WTC11 (cell line): ENCODE data around the gene SERPINE2. TPM values are rescaled to one million over a fixed set of nuclear protein-coding genes. Genes with fewer than 3 reads are reported as not detected.

Source experiments
- ATAC-seq: fragments of 200-7000 bp; cut with Tn5 transposase; 2 replicates; pipeline ENCODE4 v1.10.0; 2021; ENCODE audit warnings: mild to moderate bottlenecking, moderate library complexity
- CTCF ChIA-PET: fragments of 300-600 bp; sonication (Branson Sonifier 250); formaldehyde crosslinking; loops from one replicate; lab custom pipeline; 2021; ENCODE audit warnings: antibody characterized with exemption; lab: Charles Lee
- POLR2A ChIA-PET: fragments of 350-600 bp; sonication (Branson Sonifier 250); formaldehyde crosslinking; loops from one replicate; lab custom pipeline; 2021; ENCODE audit warnings: antibody characterized with exemption; lab: Charles Lee
- DNase-seq: peaks from one replicate; pipeline ENCODE4 v3.0.0; 2021; ENCODE audit warnings: low spot score
- H3K27ac Mint-ChIP-seq: 2 replicates; pipeline ENCODE4 v1.8.0; 2021; ENCODE audit warnings: mixed read lengths
- H3K27me3 Mint-ChIP-seq: 2 replicates; pipeline ENCODE4 v1.8.0; 2021; ENCODE audit warnings: low read depth, mild to moderate bottlenecking, moderate library complexity, mixed read lengths
- H3K36me3 Mint-ChIP-seq: 2 replicates; pipeline ENCODE4 v1.8.0; 2021; ENCODE audit warnings: mixed read lengths
- H3K4me1 Mint-ChIP-seq: 2 replicates; pipeline ENCODE4 v1.8.0; 2022; ENCODE audit warnings: mixed read lengths
- H3K4me3 Mint-ChIP-seq: 2 replicates; pipeline ENCODE4 v1.8.0; 2021; ENCODE audit warnings: mild to moderate bottlenecking, moderate library complexity, mixed read lengths
- H3K9me3 Mint-ChIP-seq: 2 replicates; pipeline ENCODE4 v1.8.0; 2021; ENCODE audit warnings: mixed read lengths
- CREM ChIP-seq: sonication (generic); formaldehyde crosslinking; IDR thresholded peaks from 2 replicates; pipeline ENCODE4 v1.8.1; 2022; ENCODE audit warnings: mild to moderate bottlenecking, missing genetic modification reagents, moderate library complexity
- ESRRA ChIP-seq: sonication (generic); formaldehyde crosslinking; IDR thresholded peaks from 2 replicates; pipeline ENCODE4 v1.8.1; 2022; ENCODE audit warnings: mild to moderate bottlenecking, missing genetic modification reagents, borderline replicate concordance
- FOXP1 ChIP-seq: sonication (generic); formaldehyde crosslinking; IDR thresholded peaks from 2 replicates; pipeline ENCODE4 v1.8.0; 2022; ENCODE audit warnings: missing genetic modification reagents, mild to moderate bottlenecking, moderate library complexity, borderline replicate concordance
- GTF2I ChIP-seq: fragments of 250-450 bp; sonication (Bioruptor Pico); conservative IDR thresholded peaks from 2 replicates; pipeline ENCODE4 v1.4.0; 2021; ENCODE audit warnings: mild to moderate bottlenecking
- JAZF1 ChIP-seq: fragments of 250-450 bp; sonication (Bioruptor Pico); IDR thresholded peaks from 2 replicates; pipeline ENCODE4 v1.9.0; 2021; ENCODE audit warnings: moderate library complexity, mild to moderate bottlenecking, inconsistent platforms
- NFATC4 ChIP-seq: fragments of 250-450 bp; sonication (Bioruptor Pico); IDR thresholded peaks from 2 replicates; pipeline ENCODE4 v1.9.0; 2021; ENCODE audit warnings: mild to moderate bottlenecking
- NFE2L1 ChIP-seq: sonication (generic); formaldehyde crosslinking; IDR thresholded peaks from 2 replicates; pipeline ENCODE4 v1.8.1; 2023; ENCODE audit warnings: missing genetic modification reagents
- NFYB ChIP-seq: sonication (generic); formaldehyde crosslinking; conservative IDR thresholded peaks from 2 replicates; pipeline ENCODE4 v1.8.0; 2022; ENCODE audit warnings: low read depth, missing genetic modification reagents
- NR1H2 ChIP-seq: sonication (generic); formaldehyde crosslinking; IDR thresholded peaks from 2 replicates; pipeline ENCODE4 v1.9.0; 2021; ENCODE audit warnings: mild to moderate bottlenecking, moderate library complexity, missing genetic modification reagents
- SMAD3 ChIP-seq: sonication (generic); formaldehyde crosslinking; IDR thresholded peaks from 2 replicates; pipeline ENCODE4 v1.8.0; 2022; ENCODE audit warnings: missing genetic modification reagents, mild to moderate bottlenecking, borderline replicate concordance
- SMAD4 ChIP-seq: sonication (generic); formaldehyde crosslinking; IDR thresholded peaks from 2 replicates; pipeline ENCODE4 v1.8.0; 2022; ENCODE audit warnings: mild to moderate bottlenecking, missing genetic modification reagents
- TCF7 ChIP-seq: sonication (generic); formaldehyde crosslinking; IDR thresholded peaks from 2 replicates; pipeline ENCODE4 v1.8.0; 2022; ENCODE audit warnings: mild to moderate bottlenecking, low read depth, missing genetic modification reagents, moderate library complexity
- ZNF138 ChIP-seq: sonication (generic); formaldehyde crosslinking; conservative IDR thresholded peaks from 2 replicates; pipeline ENCODE4 v1.8.1; 2022; ENCODE audit warnings: mild to moderate bottlenecking, moderate library complexity, missing genetic modification reagents
- total RNA-seq: library from RNA; stranded (reverse); gene quantifications from 3 replicates; pipeline ENCODE4 v1.2.3, GENCODE V29; 2021
- TF ChIP-seq, protein P1 (sequence below): fragments of 250-450 bp; sonication (Bioruptor Pico); IDR thresholded peaks from 2 replicates; pipeline ENCODE4 v1.9.0; 2021; ENCODE audit warnings: mild to moderate bottlenecking
- TF ChIP-seq, protein P2 (sequence below): sonication (generic); formaldehyde crosslinking; IDR thresholded peaks from 2 replicates; pipeline ENCODE4 v1.8.0; 2022; ENCODE audit warnings: mild to moderate bottlenecking, missing genetic modification reagents
- TF ChIP-seq, protein P3 (sequence below): sonication (generic); formaldehyde crosslinking; IDR thresholded peaks from 2 replicates; pipeline ENCODE4 v1.8.1; 2022; ENCODE audit warnings: mild to moderate bottlenecking, moderate library complexity, missing genetic modification reagents
- TF ChIP-seq, protein P4 (sequence below): fragments of 250-450 bp; sonication (Bioruptor Pico); conservative IDR thresholded peaks from 2 replicates; pipeline ENCODE4 v1.9.0; 2021; ENCODE audit warnings: mild to moderate bottlenecking
- TF ChIP-seq, protein P5 (sequence below): sonication (generic); formaldehyde crosslinking; IDR thresholded peaks from 2 replicates; pipeline ENCODE4 v1.8.0; 2022; ENCODE audit warnings: missing genetic modification reagents
- TF ChIP-seq, protein P6 (sequence below): sonication (generic); formaldehyde crosslinking; conservative IDR thresholded peaks from 2 replicates; pipeline ENCODE4 v1.8.1; 2023; ENCODE audit warnings: mild to moderate bottlenecking, low read depth, missing genetic modification reagents, moderate library complexity

SERPINE2 gene
- total RNA-seq, 1 experiment from 2014 or later, result 60.4 TPM

DNA sequence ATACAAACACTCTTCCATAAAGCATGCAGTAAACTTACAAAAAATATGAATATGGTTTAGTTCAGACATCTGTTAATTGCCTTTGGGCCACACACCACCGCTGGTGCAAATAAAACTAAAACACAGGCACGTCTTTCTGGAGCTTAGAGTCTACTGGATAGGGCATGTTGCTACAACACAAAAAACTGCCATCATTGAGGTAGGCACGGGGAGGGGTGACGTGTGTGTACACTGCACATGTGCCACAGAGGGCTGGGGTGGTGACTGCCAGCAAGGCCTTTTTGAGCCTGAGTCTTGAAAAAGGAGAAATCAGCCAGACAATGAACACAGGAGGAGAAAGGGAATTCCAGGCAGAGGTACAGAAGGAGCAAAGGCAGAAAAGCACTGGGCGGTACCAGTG is 5.1 kb downstream of the SERPINE2 start:
- Mint-ChIP-seq H3K4me1 (peaks cover 44% of the 10 kb centered on the region), H3K9me3 (peaks cover 4% of the 10 kb centered on the region; the same call in 1 of the 2 replicates), H3K27ac (no peak overlapping the region), H3K27me3 (peaks cover 19% of the 10 kb centered on the region), H3K36me3 (peaks cover 4% of the 10 kb centered on the region), H3K4me3 (no peak overlapping the region)
- ChIA-PET POLR2A (interaction anchor here (0.6 to 1.1 kb wide), 2 partner anchors 10 to 16 kb away, joined by 3 to 7 read pairs; no protein-coding TSS in a partner anchor), CTCF (no interaction called here)
- TF ChIP-seq, protein P1, sequence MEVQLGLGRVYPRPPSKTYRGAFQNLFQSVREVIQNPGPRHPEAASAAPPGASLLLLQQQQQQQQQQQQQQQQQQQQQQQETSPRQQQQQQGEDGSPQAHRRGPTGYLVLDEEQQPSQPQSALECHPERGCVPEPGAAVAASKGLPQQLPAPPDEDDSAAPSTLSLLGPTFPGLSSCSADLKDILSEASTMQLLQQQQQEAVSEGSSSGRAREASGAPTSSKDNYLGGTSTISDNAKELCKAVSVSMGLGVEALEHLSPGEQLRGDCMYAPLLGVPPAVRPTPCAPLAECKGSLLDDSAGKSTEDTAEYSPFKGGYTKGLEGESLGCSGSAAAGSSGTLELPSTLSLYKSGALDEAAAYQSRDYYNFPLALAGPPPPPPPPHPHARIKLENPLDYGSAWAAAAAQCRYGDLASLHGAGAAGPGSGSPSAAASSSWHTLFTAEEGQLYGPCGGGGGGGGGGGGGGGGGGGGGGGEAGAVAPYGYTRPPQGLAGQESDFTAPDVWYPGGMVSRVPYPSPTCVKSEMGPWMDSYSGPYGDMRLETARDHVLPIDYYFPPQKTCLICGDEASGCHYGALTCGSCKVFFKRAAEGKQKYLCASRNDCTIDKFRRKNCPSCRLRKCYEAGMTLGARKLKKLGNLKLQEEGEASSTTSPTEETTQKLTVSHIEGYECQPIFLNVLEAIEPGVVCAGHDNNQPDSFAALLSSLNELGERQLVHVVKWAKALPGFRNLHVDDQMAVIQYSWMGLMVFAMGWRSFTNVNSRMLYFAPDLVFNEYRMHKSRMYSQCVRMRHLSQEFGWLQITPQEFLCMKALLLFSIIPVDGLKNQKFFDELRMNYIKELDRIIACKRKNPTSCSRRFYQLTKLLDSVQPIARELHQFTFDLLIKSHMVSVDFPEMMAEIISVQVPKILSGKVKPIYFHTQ (CRISPR knock-in tag), result no peak
- TF ChIP-seq TCF7 (CRISPR knock-in tag), result no peak
- TF ChIP-seq, protein P2, sequence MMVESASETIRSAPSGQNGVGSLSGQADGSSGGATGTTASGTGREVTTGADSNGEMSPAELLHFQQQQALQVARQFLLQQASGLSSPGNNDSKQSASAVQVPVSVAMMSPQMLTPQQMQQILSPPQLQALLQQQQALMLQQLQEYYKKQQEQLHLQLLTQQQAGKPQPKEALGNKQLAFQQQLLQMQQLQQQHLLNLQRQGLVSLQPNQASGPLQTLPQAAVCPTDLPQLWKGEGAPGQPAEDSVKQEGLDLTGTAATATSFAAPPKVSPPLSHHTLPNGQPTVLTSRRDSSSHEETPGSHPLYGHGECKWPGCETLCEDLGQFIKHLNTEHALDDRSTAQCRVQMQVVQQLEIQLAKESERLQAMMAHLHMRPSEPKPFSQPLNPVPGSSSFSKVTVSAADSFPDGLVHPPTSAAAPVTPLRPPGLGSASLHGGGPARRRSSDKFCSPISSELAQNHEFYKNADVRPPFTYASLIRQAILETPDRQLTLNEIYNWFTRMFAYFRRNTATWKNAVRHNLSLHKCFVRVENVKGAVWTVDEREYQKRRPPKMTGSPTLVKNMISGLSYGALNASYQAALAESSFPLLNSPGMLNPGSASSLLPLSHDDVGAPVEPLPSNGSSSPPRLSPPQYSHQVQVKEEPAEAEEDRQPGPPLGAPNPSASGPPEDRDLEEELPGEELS (CRISPR knock-in tag), result no peak
- no peak for TF ChIP-seq JAZF1
- no peak for TF ChIP-seq NFATC4 (CRISPR knock-in tag)
- TF ChIP-seq ESRRA (CRISPR knock-in tag), result no peak
- TF ChIP-seq, protein P3, sequence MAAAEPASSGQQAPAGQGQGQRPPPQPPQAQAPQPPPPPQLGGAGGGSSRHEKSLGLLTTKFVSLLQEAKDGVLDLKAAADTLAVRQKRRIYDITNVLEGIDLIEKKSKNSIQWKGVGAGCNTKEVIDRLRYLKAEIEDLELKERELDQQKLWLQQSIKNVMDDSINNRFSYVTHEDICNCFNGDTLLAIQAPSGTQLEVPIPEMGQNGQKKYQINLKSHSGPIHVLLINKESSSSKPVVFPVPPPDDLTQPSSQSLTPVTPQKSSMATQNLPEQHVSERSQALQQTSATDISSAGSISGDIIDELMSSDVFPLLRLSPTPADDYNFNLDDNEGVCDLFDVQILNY (CRISPR knock-in tag), result no peak
- TF ChIP-seq NFE2L1 (CRISPR knock-in tag), result no peak
- TF ChIP-seq NR1H2 (CRISPR knock-in tag), result no peak
- DNase-seq, result no peak
- no peak for ATAC-seq

DNA sequence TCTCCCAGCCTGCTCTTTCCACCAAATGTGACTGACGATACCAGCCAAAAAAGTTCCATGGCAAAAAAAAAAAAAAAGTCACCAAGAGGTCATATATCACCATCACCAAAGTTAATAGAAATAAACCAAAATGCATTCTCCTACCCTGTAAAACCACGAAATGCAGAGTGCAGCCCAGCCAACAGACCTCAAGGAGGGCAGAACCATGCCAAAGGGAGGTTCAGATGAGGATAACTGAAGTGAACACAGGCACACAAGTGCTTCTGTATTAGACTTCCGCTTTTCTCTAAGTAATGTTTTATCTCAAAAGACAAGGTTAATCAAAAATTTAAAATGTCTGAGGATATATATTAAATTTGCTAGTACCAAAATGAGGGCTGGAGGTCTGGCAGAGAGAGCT is 5.5 kb downstream of the SERPINE2 start:
- ATAC-seq (no peak), DNase-seq (no peak)
- peaks cover 49% of the 10 kb centered on the region for H3K4me1 Mint-ChIP-seq
- CTCF ChIA-PET, result no interaction called here
- H3K27me3 Mint-ChIP-seq, result peaks cover 19% of the 10 kb centered on the region
- no peak overlapping the region for H3K4me3 Mint-ChIP-seq
- H3K36me3 Mint-ChIP-seq, result peaks cover 4% of the 10 kb centered on the region
- H3K9me3 Mint-ChIP-seq, result peaks cover 4% of the 10 kb centered on the region; the same call in 1 of the 2 replicates
- POLR2A ChIA-PET, result interaction anchor here (0.6 kb wide), 1 partner anchor 15 kb away, joined by 7 read pairs; no protein-coding TSS in a partner anchor
- no peak overlapping the region for H3K27ac Mint-ChIP-seq
- TF ChIP-seq NFYB (CRISPR knock-in tag) (no peak), CREM (CRISPR knock-in tag) (no peak), ZNF138 (CRISPR knock-in tag) (no peak), SMAD4 (CRISPR knock-in tag) (no peak), NFE2L1 (CRISPR knock-in tag) (no peak), GTF2I (CRISPR knock-in tag) (no peak), NFATC4 (CRISPR knock-in tag) (no peak), NR1H2 (CRISPR knock-in tag) (no peak), FOXP1 (CRISPR knock-in tag) (no peak), SMAD3 (CRISPR knock-in tag) (no peak)
- TF ChIP-seq, protein P3 (CRISPR knock-in tag), result no peak
- TF ChIP-seq, protein P4, sequence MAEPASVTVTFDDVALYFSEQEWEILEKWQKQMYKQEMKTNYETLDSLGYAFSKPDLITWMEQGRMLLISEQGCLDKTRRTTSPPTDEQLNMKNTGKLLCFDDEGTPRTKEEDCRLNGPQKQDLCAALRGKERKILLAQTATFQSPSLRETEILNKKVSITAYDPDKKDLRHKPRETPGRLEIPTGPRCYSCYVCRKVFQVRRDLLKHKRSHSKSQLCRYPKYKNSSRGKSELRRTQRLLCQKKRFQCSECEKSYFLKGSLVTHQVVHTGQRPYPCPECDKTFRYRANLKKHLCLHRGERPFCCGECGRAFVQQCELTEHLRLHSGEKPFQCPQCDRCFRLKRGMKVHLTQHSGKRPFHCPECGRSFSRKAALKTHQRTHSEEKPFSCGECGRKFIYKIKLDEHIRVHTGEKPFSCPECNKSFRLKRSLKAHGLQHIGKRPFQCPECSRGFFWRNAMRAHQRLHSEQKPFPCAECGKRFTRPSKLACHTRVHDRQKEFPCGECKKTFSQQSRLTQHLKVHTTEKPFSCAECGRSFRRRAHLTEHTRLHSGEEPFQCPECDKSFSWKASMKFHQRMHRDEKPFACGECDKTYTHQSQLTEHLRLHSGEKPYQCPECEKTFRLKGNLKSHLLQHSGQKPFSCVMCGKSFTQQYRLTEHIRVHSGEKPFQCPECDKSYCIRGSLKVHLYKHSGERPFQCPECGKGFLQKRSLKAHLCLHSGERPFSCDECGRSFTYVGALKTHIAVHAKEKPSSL (CRISPR knock-in tag), result no peak
- TF ChIP-seq, protein P5, sequence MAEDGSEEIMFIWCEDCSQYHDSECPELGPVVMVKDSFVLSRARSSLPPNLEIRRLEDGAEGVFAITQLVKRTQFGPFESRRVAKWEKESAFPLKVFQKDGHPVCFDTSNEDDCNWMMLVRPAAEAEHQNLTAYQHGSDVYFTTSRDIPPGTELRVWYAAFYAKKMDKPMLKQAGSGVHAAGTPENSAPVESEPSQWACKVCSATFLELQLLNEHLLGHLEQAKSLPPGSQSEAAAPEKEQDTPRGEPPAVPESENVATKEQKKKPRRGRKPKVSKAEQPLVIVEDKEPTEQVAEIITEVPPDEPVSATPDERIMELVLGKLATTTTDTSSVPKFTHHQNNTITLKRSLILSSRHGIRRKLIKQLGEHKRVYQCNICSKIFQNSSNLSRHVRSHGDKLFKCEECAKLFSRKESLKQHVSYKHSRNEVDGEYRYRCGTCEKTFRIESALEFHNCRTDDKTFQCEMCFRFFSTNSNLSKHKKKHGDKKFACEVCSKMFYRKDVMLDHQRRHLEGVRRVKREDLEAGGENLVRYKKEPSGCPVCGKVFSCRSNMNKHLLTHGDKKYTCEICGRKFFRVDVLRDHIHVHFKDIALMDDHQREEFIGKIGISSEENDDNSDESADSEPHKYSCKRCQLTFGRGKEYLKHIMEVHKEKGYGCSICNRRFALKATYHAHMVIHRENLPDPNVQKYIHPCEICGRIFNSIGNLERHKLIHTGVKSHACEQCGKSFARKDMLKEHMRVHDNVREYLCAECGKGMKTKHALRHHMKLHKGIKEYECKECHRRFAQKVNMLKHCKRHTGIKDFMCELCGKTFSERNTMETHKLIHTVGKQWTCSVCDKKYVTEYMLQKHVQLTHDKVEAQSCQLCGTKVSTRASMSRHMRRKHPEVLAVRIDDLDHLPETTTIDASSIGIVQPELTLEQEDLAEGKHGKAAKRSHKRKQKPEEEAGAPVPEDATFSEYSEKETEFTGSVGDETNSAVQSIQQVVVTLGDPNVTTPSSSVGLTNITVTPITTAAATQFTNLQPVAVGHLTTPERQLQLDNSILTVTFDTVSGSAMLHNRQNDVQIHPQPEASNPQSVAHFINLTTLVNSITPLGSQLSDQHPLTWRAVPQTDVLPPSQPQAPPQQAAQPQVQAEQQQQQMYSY, result no peak
- TF ChIP-seq, protein P6, sequence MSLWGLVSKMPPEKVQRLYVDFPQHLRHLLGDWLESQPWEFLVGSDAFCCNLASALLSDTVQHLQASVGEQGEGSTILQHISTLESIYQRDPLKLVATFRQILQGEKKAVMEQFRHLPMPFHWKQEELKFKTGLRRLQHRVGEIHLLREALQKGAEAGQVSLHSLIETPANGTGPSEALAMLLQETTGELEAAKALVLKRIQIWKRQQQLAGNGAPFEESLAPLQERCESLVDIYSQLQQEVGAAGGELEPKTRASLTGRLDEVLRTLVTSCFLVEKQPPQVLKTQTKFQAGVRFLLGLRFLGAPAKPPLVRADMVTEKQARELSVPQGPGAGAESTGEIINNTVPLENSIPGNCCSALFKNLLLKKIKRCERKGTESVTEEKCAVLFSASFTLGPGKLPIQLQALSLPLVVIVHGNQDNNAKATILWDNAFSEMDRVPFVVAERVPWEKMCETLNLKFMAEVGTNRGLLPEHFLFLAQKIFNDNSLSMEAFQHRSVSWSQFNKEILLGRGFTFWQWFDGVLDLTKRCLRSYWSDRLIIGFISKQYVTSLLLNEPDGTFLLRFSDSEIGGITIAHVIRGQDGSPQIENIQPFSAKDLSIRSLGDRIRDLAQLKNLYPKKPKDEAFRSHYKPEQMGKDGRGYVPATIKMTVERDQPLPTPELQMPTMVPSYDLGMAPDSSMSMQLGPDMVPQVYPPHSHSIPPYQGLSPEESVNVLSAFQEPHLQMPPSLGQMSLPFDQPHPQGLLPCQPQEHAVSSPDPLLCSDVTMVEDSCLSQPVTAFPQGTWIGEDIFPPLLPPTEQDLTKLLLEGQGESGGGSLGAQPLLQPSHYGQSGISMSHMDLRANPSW (CRISPR knock-in tag), result no peak
